HEK293 (cell line): ENCODE results near the gene TRAPPC12.

ENCODE experiments used
- CTCF ChIA-PET: fragments of 350-600 bp; formaldehyde crosslinking; extraction: SDS; loops from one replicate; lab custom pipeline; 2021; ENCODE audit warnings: antibody characterized with exemption; lab: Yijun Ruan, JAX
- POLR2A ChIA-PET: fragments of 300-600 bp; formaldehyde crosslinking; extraction: SDS; loops from one replicate; lab custom pipeline; 2020; ENCODE audit warnings: antibody characterized with exemption, inconsistent platforms; lab: Yijun Ruan, JAX
- H3K27ac ChIP-seq: fragments of 200-500 bp; sonication (Bioruptor generic); 2 replicates; pipeline ENCODE4 v1.5.1; 2014; ENCODE audit warnings: low read depth, low read length, control low read depth, inconsistent platforms; ENCODE audit errors: extremely low read depth
- H3K36me3 ChIP-seq, 2 experiments: fragments of 200-500 bp in 1 of 2; sonication (Bioruptor generic) in 1 of 2; 1 replicate in 1 of 2; 2 replicates in 1 of 2; pipeline ENCODE4 v1.5.1; 2014 to 2017; ENCODE audit warnings: inconsistent platforms in 2 of 2, low read length in 2 of 2; ENCODE audit not compliant: control insufficient read depth in 2 of 2, insufficient read depth in 1 of 2
- H3K4me1 ChIP-seq: fragments of 200-500 bp; sonication (Bioruptor generic); 2 replicates; pipeline ENCODE4 v1.5.1; 2014; ENCODE audit warnings: mild to moderate bottlenecking, low read length, inconsistent platforms; ENCODE audit not compliant: control insufficient read depth, insufficient read depth
- H3K4me3 ChIP-seq: 2 replicates; pipeline ENCODE4 v1.5.1; 2011; ENCODE audit warnings: low read depth, mild to moderate bottlenecking, control low read depth, low read length, moderate library complexity
- H3K9me3 ChIP-seq: fragments of 200-500 bp; sonication (Bioruptor generic); 2 replicates; pipeline ENCODE4 v1.5.1; 2014; ENCODE audit warnings: low read depth, low read length, inconsistent platforms; ENCODE audit not compliant: control insufficient read depth, insufficient read depth
- GLI2 ChIP-seq: fragments of 450-650 bp; formaldehyde crosslinking; IDR thresholded peaks from 2 replicates; pipeline ENCODE4; 2017; ENCODE audit warnings: missing biosample characterization, missing genetic modification characterization, low read depth, borderline replicate concordance
- IKZF3 ChIP-seq: fragments of 450-650 bp; IDR thresholded peaks from 2 replicates; pipeline ENCODE4 v1.5.0; 2018; ENCODE audit warnings: missing biosample characterization, mild to moderate bottlenecking, missing genetic modification characterization, moderate library complexity
- ZNF114 ChIP-seq: fragments of 450-650 bp; formaldehyde crosslinking; IDR thresholded peaks from 2 replicates; pipeline ENCODE4 v1.5.0; 2017; ENCODE audit warnings: missing biosample characterization, missing genetic modification characterization
- ZNF138 ChIP-seq: fragments of 450-650 bp; formaldehyde crosslinking; IDR thresholded peaks from 2 replicates; pipeline ENCODE4 v1.5.1; 2016; ENCODE audit warnings: missing biosample characterization, missing genetic modification characterization, borderline replicate concordance
- ZNF140 ChIP-seq: fragments of 450-650 bp; formaldehyde crosslinking; IDR thresholded peaks from 2 replicates; pipeline ENCODE4 v1.5.1; 2016; ENCODE audit warnings: missing biosample characterization, missing genetic modification characterization
- ZNF2 ChIP-seq: fragments of 450-650 bp; formaldehyde crosslinking; IDR thresholded peaks from 2 replicates; pipeline ENCODE4 v1.5.1; 2016; ENCODE audit warnings: missing biosample characterization, missing genetic modification characterization
- ZNF274 ChIP-seq, 2 experiments: fragments of 200-500 bp in 1 of 2; fragments of 450-650 bp in 1 of 2; sonication (Bioruptor generic) in 1 of 2; formaldehyde crosslinking in 1 of 2; IDR thresholded peaks; 2 replicates each; pipeline versions ENCODE4 v1.5.1 to v1.6.1; 2014 to 2016; ENCODE audit warnings: borderline replicate concordance in 1 of 2, inconsistent platforms in 1 of 2, low read length in 1 of 2, missing biosample characterization in 1 of 2, missing genetic modification characterization in 1 of 2
- ZNF292 ChIP-seq: fragments of 450-650 bp; formaldehyde crosslinking; IDR thresholded peaks from 2 replicates; pipeline ENCODE4 v1.5.1; 2016; ENCODE audit warnings: low read depth, missing biosample characterization, missing genetic modification characterization, borderline replicate concordance
- ZNF302 ChIP-seq: fragments of 450-650 bp; formaldehyde crosslinking; IDR thresholded peaks from 2 replicates; pipeline ENCODE4 v1.5.1; 2016; ENCODE audit warnings: missing biosample characterization, missing genetic modification characterization, low read depth
- ZNF514 ChIP-seq: fragments of 450-650 bp; formaldehyde crosslinking; IDR thresholded peaks from 2 replicates; pipeline ENCODE4 v1.5.1; 2016; ENCODE audit warnings: missing biosample characterization, missing genetic modification characterization
- ZNF521 ChIP-seq: fragments of 450-650 bp; formaldehyde crosslinking; IDR thresholded peaks from 2 replicates; pipeline ENCODE4 v1.5.1; 2017; ENCODE audit warnings: missing biosample characterization, mild to moderate bottlenecking, missing genetic modification characterization
- ZNF610 ChIP-seq: fragments of 450-650 bp; formaldehyde crosslinking; IDR thresholded peaks from 2 replicates; pipeline ENCODE4 v1.5.1; 2016; ENCODE audit warnings: missing biosample characterization, missing genetic modification characterization, borderline replicate concordance
- ZNF658 ChIP-seq: fragments of 450-650 bp; formaldehyde crosslinking; IDR thresholded peaks from 2 replicates; pipeline ENCODE4; 2016; ENCODE audit warnings: missing biosample characterization, missing genetic modification characterization
- ZNF670 ChIP-seq: fragments of 450-650 bp; formaldehyde crosslinking; IDR thresholded peaks from 2 replicates; pipeline ENCODE4 v1.5.1; 2016; ENCODE audit warnings: missing biosample characterization, missing genetic modification characterization, low read depth
- ZNF747 ChIP-seq: fragments of 450-650 bp; formaldehyde crosslinking; IDR thresholded peaks from 2 replicates; pipeline ENCODE4 v1.5.1; 2016; ENCODE audit warnings: missing biosample characterization, missing genetic modification characterization
- ZNF76 ChIP-seq: fragments of 450-650 bp; formaldehyde crosslinking; IDR thresholded peaks from 2 replicates; pipeline ENCODE4; 2016; ENCODE audit warnings: low read depth, missing biosample characterization, missing genetic modification characterization, borderline replicate concordance
- ZNF777 ChIP-seq: fragments of 450-650 bp; formaldehyde crosslinking; IDR thresholded peaks from 2 replicates; pipeline ENCODE4 v1.5.1; 2017; ENCODE audit warnings: missing biosample characterization, missing genetic modification characterization, borderline replicate concordance
- TF ChIP-seq, protein P1 (sequence below): IDR thresholded peaks from 2 replicates; pipeline ENCODE4 v1.6.1; 2011; ENCODE audit warnings: mild to moderate bottlenecking, low read depth, low read length, borderline replicate concordance
- TF ChIP-seq, protein P2 (sequence below): fragments of 450-650 bp; formaldehyde crosslinking; IDR thresholded peaks from 2 replicates; pipeline ENCODE4 v1.5.1; 2016; ENCODE audit warnings: missing biosample characterization, missing genetic modification characterization

Gene TRAPPC12

DNA sequence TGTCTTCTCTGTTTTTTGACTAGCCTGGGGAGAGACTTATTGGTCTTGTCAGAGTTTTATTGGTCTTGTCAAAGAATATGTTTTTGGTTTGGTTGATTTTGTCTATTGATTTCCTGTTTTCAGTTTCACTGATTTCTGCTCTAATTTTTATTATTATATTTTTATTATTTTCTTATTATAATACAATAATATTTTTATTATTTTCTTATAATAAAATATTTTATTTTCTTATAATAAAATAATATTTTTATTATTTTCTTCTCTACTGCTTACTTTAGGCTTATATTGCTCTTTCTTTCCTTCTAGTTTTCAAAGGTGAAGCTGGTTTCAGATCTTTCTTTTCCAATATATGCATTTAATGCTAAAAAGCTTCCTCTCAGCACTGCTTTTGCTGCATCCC is 62.0 kb downstream of the TRAPPC12 start:
- CTCF ChIA-PET = interaction anchor here (0.6 to 6.2 kb wide), 3 partner anchors 17 to 64 kb away, joined by 3 to 55 read pairs (median 14); no protein-coding TSS in a partner anchor
- H3K9me3 ChIP-seq = no peaks in the 10 kb centered on the region
- POLR2A ChIA-PET = no interaction called here
- no peak for TF ChIP-seq ZNF274 (IDR thresholded peaks at IDR 0.05; ENCODE audit: low read length)
- TF ChIP-seq ZNF274 (tag by site-specific recombination; IDR thresholded peaks at IDR 0.05; ENCODE audit: borderline replicate concordance) = no peak
- peaks cover 0 to 38% of the 10 kb centered on the region in 2 experiments; a peak in 1 of 3 replicates for H3K36me3 ChIP-seq
- H3K4me3 ChIP-seq = no peak overlapping the region
- H3K27ac ChIP-seq = no peak overlapping the region
- no peaks in the 10 kb centered on the region for H3K4me1 ChIP-seq

DNA sequence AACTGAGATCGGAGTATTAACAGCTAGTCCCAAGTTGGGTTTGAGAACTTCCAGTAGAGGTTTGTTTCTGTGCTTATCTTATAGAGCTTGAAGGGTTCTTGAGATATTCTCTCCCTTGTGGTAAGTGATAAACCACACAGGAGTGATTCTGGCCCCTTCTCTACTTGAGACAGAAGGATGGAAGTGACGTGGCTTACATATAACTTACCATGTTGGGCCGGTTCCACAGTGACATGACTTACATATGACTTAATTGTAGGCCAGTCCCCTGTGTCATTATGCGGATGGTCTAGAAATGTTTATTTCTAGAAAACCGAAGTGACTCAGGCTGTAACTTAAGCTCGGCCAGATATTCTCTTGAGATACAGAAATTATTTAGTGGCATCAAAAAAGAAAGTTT is 62.7 kb downstream of the TRAPPC12 start:
- ChIA-PET CTCF (interaction anchor here (0.6 to 6.2 kb wide), 3 partner anchors 18 to 63 kb away, joined by 3 to 55 read pairs (median 14); no protein-coding TSS in a partner anchor), POLR2A (no interaction called here)
- Histone ChIP-seq H3K36me3 (peaks cover 3 to 45% of the 10 kb centered on the region in 2 experiments; a peak in 1 of 3 replicates), H3K4me1 (no peaks in the 10 kb centered on the region), H3K27ac (no peak overlapping the region), H3K4me3 (no peak overlapping the region), H3K9me3 (no peaks in the 10 kb centered on the region)
- TF ChIP-seq ZNF747 (tag by site-specific recombination) = no peak

DNA sequence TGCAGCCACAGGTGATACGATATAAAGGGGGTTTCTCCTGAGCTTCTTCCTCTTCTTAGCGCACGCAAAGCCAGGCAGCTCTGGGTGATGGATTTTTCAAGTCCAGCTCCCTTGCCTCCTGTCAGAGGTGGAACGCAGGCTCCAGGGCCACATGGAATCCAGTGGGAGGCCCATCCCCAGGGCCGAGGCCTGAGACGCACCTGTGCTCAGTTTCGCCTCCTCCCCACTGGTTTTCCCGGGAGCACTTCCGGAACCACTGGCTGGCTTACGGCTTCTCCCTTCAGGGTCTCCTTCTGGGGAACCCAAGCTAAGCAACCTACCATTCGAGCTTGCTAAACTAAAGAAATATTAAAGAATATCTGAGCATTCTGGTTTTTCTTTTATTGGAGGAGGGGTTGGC is 63.6 kb downstream of the TRAPPC12 start:
- H3K36me3 ChIP-seq = peaks cover 4 to 53% of the 10 kb centered on the region in 2 experiments; a peak in 1 of 3 replicates
- no peak overlapping the region for H3K4me3 ChIP-seq
- ChIA-PET POLR2A (no interaction called here), CTCF (interaction anchor here (3.4 to 6.2 kb wide), 2 partner anchors 18 to 19 kb away, joined by 14 to 55 read pairs; no protein-coding TSS in a partner anchor)
- H3K9me3 ChIP-seq = no peaks in the 10 kb centered on the region
- H3K4me1 ChIP-seq = no peaks in the 10 kb centered on the region
- H3K27ac ChIP-seq = no peak overlapping the region
- TF ChIP-seq ZNF292 (no peak), ZNF76 (tag by site-specific recombination) (no peak), GLI2 (tag by site-specific recombination) (no peak), ZNF514 (no peak), ZNF140 (tag by site-specific recombination) (no peak), ZNF521 (no peak), ZNF658 (no peak), ZNF302 (tag by site-specific recombination) (no peak), ZNF610 (tag by site-specific recombination) (no peak), ZNF2 (tag by site-specific recombination) (no peak), ZNF777 (tag by site-specific recombination) (no peak), ZNF670 (no peak), IKZF3 (tag by site-specific recombination) (no peak), ZNF114 (tag by site-specific recombination) (no peak), ZNF138 (tag by site-specific recombination) (no peak)
- TF ChIP-seq, protein P1, sequence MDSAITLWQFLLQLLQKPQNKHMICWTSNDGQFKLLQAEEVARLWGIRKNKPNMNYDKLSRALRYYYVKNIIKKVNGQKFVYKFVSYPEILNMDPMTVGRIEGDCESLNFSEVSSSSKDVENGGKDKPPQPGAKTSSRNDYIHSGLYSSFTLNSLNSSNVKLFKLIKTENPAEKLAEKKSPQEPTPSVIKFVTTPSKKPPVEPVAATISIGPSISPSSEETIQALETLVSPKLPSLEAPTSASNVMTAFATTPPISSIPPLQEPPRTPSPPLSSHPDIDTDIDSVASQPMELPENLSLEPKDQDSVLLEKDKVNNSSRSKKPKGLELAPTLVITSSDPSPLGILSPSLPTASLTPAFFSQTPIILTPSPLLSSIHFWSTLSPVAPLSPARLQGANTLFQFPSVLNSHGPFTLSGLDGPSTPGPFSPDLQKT = no peak
- TF ChIP-seq, protein P2, sequence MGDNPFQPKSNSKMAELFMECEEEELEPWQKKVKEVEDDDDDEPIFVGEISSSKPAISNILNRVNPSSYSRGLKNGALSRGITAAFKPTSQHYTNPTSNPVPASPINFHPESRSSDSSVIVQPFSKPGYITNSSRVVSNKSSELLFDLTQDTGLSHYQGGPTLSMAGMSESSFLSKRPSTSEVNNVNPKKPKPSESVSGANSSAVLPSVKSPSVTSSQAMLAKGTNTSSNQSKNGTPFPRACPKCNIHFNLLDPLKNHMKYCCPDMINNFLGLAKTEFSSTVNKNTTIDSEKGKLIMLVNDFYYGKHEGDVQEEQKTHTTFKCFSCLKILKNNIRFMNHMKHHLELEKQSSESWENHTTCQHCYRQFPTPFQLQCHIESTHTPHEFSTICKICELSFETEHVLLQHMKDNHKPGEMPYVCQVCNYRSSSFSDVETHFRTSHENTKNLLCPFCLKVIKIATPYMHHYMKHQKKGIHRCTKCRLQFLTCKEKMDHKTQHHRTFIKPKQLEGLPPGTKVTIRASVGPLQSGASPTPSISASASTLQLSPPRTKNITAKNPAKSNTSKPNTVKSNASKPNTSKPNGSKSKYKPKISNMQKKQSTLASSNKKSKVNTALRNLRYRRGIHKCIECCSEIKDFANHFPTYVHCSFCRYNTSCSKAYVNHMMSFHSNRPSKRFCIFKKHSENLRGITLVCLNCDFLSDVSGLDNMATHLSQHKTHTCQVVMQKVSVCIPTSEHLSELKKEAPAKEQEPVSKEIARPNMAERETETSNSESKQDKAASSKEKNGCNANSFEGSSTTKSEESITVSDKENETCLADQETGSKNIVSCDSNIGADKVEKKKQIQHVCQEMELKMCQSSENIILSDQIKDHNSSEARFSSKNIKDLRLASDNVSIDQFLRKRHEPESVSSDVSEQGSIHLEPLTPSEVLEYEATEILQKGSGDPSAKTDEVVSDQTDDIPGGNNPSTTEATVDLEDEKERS (tag by site-specific recombination) = no peak
- TF ChIP-seq, all 188 proteins: peak for 0
